Measurements from ENCODE around the gene UBXN6.

Gene UBXN6, protein sequence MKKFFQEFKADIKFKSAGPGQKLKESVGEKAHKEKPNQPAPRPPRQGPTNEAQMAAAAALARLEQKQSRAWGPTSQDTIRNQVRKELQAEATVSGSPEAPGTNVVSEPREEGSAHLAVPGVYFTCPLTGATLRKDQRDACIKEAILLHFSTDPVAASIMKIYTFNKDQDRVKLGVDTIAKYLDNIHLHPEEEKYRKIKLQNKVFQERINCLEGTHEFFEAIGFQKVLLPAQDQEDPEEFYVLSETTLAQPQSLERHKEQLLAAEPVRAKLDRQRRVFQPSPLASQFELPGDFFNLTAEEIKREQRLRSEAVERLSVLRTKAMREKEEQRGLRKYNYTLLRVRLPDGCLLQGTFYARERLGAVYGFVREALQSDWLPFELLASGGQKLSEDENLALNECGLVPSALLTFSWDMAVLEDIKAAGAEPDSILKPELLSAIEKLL

DNA sequence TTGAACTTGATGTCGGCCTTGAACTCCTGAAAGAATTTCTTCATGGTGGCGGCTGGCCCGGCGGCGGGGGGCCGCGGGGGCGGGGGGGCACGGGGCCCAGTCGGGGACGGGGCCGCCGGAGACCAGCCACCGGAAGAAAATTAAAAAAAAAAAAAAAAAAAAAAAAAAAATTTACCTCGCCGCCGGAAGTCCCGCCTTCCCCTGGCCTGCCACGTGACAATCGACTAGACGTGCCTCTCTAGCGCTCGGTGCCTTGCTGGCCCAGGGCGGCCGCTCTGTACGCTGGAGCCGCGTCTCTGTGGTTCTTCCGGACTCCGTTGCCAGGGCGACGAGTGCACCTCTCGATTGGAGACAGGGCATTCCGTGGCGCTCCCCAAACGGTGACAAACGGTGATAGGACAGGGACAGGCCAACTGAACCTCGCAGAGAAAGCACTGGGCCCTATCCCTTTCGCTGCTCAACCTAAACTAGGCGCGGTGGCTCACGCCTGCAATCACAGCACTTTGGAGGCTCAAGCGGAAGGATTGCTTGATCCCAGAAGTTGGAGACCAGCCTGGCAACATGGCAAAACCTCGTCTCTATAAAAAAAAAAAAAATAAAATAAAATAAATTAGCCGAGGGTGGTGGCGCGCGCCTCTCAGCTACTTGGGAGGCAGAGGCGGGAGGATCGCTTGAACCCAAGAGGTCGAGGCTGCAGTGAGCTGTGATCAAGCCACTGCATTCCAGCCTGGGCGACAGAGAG, at the start of gene UBXN6:
Gene UBXN6 (minus strand): TSS at position 141 of the 742 bp plus-strand sequence. CDS start 97 bp downstream, at position 44.
- peak; percentile 99 for DNase-seq

DNA sequence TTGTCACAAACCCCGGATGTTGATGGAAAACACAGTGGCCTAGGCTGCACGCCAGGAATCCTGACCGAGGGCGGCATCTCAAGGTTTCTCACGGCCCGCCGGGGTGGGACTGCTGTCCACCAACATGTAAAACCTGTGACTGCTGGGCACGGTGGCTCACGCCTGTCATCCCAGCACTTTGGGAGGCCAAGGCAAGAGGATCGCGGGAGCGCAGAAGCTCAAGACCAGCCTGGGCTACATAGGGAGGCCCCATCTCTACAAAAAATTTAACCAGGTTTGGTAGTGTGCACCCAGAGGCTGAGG, 49.5 kb upstream of the UBXN6 start:
- DNase-seq = no peak

DNA sequence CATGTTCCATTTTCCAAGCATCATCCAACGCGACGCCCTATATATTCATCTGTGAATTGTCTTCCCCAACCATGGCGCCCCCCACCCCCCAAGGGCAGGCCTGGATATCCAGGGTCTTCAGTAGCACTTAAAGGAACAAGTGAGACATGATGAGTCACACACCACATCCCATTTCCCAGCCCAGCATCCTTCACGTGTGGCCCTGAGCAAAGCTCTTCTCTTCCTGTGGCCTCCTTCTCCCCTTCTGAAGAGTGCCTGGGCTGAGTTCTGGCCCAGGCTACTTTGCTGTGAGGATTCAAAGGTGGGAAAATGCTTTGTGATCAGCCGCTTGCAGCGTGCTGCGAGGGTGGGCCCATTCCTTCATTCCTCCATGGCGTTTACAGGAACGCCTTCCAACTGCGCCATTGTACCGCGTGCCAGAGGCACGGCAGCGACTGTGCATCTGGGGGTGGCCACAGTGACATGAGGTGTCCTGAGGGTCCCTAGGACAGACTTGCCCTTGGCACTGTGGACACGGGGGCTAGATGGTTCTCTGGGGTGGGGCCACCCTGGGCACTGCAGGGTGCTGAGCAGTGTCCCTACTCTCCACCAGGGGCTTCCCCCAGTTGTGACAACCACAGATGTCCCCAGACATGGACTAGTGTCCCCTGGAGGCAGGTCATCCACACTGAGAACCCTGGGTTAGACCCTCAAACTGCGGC, 49.0 kb upstream of the UBXN6 start:
- no peak for DNase-seq

DNA sequence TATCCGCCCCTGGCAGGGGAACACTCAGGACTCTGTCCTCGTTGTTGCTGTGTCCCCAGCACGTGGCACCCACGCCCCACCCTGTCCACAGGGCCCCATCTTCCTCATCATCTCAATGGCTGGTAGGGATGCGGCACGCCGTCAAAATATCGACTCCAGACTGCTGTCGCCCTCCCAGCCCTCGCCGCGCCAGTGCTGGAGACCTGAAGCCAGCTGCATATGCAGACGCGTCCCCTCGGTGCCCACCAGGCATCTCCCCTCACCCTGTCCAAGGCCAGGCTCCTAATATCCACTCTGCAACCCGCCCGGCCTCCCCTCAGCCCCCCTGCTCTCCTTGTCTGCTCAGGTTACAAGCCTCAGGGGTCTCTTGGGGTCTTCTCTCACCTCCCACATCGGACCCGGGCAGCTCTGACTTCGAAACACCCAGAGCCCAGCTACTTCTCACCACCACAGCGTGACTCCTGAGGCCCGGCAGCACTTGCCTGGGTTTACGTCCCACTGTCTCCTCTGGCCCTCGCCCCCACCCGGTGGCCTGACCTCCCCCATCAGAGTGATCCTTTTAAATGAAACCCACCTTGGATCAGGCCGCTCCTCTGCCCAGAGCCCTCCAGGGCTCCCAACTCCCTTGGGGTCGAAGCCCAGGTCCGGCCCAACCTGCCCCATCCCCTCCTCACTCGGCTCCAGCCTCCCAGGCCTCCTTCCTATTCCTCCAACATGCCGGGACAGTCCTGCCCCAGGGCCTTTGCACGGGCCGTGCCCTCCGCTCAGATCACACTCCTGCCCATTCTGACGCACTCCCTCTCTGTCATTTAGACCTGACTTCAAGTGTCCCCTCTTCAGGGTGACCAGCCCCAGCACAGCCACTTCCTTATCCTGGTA, 48.2 kb upstream of the UBXN6 start:
- DNase-seq = no peak

DNA sequence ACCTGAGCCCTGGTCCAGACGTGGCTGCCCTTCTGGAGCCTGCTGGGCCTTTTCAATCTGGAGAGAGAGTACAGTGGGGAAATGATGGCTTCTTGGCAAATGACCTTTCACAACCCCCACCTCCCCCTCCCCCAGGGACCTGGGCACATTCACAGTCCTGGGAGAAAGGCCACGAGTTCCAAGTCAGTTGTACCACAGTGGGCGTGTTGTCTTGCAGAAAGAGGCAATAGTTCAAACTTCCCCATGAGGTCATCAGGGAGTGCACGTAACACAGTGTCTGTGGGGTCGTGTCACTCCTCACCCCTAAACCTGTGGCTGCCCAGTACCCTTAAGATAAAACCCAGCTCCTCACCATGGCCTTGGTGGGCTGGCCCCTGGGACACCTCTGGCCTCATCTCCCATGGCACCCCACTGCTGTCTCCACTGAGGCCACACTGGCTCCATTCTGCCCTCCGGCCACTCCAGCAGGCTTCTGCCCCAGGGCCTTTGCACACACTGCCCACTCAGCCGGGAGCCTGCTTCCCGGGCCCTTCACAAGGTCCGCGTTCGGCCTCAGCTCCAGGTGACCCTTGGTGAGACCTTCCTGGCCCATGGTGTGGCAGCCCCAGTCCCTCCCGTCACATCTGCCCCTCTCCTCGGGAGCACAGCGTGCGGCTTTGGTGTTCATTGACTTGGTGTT, 47.4 kb upstream of the UBXN6 start:
- no peak for DNase-seq

DNA sequence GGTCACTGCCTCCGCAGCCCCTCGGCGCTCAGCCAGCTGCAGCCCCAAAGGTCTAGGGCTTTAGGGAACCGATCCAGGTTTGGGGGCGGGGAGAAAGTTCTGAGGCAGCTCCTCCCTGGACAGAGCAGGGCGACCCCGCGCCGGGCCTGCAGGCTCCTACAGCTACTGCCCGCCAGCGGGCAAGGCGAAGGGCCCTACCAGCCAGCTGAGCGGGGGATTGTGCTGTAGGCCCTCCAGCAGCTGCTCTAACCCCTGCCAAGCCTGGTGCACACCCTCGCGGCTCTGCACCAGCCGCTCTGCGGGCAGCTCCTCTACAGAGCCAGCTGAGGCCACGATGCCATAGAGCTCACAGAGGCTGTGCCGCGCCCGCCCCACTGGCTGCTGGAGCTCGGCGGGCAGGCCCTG, 46.7 kb upstream of the UBXN6 start:
- no peak for DNase-seq

DNA sequence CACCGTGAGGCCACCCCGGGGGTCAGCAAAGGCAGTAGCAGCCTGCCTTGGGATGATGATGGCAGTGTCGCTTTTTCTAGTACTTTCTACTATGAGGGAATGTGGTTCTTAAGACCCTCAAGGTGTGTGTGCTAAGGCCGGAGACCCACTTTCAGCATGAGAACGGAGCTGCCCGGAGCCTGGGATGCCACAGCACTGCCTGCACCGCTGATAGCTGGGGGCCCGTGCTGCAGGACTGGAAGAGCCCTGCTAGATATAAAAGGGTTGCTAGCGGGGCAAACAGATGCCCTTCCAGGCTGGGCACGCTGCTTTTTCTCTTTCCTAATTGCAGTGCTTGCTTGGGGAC, 46.2 kb upstream of the UBXN6 start:
- DNase-seq = no peak

DNA sequence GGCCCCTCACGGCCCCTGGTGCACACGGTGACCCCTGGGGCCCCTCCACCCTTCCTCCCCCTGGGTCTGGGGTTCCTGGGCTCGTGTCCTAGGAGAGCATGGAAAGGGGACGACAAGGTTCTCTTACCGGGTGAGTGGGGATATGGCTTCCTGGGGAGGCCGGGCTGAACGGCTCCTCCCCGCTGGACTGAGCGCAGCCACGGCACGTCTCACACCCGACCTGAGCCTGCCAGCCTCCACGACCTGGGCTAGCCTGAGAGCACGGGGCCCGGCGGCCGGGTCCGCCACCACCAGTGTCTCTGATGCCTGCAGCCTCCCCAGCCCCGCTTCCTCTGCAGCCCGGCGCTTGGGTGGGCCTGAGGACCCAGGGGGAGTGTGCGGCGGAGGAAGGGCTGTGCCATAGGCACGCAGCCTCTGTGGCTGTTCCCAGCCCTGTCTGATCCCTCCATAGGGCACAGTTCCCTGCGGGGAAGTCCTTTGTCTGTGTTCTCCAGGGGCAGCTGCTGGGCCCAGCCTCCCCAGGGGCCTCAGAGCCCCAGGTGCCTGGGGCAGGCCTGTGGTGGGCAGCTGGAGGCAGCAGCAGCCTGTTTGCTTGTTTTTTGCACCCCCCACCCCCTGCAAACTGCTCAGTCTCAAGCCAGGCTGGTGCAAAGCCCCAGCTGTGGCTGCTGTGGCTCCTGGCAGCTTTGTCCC, 45.7 kb upstream of the UBXN6 start:
- DNase-seq = no peak

DNA sequence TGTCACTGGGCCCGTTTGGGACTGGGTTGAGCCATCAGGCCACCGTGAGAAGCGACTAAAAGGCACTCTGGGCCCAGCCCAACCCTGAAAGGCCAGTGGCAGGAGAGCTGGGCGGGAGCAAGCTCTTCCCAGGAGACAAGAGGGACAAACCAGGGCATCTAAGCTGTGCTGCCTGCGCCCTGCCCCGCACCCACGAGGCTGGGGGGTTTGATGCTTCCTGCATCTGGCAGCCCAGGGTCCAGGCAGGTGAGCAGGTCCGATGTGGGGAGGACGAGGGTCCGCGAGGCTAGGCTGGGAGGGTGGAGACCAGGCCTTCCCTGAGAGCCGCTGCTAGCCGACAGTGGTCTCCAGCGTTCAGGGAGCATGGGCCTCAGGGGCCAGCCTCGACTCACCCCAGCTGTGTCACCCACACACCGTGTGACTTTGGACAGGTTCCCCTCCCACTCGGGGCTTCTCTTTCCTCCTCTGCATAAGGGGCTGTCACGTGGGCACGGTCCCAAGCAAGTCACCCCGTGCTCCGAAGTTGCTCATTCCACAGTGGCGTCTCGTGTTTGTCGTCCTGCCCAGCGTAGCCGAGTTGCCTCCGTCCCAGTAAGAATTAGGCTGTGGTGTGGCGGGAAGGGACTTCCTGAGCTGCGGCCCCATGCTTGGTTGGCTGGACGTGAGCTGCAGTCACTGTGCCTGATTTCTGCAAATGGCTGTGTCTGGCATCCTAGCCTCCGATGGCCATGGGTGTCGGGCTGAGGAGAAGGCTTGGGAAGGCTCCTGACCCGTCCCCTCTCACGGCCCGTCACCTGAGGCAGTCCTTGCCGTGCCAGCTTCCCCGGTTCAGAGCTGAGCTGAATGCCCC, 44.9 kb upstream of the UBXN6 start:
- DNase-seq = no peak

DNA sequence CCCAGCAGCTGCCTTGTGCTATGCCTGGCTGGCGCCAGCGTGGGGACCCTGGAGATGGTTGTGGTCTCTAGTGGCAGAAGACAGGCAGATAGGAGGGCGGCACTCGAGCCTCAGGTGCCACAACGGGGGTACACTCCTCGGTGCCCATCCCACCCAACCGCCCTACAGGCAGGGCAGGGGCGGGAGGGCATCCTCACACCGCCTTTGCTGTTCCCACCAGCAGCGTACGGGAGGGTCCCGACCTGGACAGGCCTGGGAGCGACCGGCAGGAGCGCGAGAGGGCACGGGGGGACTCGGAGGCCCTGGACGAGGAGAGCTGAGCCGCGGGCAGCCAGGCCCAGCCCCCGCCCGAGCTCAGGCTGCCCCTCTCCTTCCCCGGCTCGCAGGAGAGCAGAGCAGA, 44.1 kb upstream of the UBXN6 start:
- no peak for DNase-seq

DNA sequence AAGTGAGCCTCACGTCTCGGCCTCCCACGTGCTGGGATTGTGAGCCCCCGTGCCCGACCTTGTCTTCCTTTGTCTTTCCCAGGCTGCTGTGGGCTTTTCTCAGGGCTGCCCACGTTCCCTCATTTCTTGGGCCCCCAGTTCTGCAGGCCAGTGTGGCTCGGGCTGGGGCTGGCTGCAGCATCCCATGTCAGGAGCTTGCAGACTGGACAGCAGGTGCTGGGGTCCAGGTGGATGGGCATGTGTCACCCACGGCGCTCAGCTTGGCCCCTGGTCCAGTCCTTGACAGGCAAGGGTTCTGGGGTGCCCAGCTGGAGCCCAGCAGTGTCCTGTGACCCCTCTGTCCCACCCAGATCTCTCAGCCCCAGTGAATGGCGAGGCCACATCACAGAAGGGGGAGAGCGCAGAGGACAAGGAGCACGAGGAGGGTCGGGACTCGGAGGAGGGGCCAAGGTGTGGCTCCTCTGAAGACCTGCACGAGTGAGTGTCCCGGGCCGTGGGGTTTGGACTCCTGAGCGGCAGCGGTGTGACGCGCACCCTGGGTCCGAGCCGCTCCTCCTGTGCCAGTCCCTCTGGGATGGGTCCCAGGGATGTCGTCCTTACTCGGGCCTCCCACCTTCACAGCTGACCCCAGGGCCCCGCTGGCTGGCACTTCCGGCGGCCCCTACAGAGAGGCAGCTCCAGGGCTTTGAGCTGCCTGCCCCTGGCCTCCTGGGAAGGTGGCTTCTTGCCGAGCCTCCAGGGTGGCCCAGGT, 43.4 kb upstream of the UBXN6 start:
- no peak for DNase-seq

DNA sequence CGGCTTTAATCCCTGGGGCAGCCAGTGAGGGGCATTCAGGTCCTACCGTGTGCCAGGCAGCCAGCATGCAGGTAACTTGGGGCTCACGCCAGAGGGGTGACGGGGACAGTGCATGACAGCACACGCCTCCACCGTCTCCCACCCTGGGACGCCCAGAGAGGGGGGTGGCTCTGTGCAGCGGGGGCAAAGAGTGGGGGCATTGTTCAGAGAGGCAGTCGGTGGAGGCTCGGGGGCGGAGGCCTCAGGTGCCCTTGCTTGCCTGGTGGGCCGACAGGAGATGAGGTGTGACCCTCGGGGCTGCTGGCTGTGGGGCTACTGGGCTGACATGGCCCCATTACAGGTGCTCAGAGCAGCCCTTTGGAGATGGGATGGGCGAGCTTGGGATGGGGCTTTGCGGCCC, 42.3 kb upstream of the UBXN6 start:
- no peak for DNase-seq

DNA sequence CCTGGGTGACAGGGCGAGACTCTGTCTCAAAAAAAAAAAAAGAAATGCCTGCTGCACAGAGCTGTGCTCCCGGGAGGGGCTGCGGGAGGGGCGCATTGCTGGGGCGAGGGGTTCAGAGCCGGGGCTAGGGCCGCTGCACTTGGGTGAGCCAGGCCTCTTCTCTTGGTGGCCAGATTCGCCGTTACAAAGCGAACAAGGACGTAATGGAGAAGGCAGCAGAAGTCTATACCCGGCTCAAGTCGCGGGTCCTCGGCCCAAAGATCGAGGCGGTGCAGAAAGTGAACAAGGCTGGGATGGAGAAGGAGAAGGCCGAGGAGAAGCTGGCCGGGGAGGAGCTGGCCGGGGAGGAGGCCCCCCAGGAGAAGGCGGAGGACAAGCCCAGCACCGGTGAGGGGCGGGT, 41.7 kb upstream of the UBXN6 start:
- no peak for DNase-seq

DNA sequence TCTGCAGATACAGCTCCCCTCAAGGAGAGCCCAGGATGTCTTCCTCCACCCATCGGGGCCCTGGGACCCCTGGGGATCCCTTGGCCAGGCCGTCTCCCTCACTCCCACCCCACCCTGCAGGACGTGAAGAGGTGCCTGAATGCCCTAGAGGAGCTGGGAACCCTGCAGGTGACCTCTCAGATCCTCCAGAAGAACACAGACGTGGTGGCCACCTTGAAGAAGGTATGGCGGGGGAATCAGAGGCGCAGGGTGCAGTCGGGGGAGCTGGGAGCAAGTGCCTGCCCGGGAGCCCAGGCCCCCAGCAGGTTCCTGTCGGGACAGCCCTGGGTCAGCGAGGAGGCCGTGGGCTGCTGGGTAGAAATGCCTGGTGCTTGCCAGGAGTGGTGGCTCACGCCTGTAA, 41.1 kb upstream of the UBXN6 start:
- no peak for DNase-seq

DNA sequence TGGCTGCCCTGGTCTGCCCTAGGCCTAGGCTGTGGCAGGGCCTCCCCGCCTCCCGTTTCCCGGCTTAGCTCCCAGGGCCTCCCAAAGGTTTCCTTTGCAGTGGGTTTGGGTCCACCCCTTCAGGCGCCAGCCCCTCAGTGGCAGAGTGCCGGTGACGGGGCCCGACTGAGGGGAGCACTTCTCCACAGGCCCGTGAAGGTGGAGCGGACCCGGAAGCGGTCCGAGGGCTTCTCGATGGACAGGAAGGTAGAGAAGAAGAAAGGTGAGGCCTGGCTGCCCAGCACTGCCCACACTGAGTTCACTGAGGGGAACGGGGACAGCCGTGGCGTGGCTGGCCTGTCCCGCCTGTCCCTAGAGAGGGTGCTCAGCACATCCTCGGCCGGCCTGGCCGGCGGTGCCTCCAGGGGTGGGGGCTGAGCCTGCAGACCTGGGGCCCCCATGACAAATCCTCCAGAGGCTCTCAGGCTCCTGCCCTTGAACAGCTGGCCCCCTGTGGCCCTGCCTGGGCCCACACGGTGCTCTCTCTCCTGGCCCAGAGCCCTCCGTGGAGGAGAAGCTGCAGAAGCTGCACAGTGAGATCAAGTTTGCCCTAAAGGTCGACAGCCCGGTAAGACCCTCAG, 40.3 kb upstream of the UBXN6 start:
- no peak for DNase-seq

DNA sequence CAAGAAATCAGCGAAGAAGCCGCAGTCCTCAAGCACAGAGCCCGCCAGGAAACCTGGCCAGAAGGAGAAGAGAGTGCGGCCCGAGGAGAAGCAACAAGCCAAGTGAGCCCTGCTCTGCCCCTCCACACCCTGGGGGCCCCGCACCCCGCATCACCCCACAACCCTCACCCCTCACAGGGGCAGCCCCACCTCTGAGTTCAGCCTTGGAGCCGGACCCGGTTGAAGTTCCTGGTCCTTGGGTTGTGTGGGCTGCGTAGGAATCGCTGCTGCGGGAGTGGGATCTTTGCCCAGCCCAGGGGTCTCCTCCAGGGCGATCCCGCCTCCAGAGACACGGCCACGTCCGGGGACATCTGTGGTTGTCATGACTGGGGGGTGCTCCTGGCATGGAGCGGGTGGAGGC, 38.7 kb upstream of the UBXN6 start:
- no peak for DNase-seq

DNA sequence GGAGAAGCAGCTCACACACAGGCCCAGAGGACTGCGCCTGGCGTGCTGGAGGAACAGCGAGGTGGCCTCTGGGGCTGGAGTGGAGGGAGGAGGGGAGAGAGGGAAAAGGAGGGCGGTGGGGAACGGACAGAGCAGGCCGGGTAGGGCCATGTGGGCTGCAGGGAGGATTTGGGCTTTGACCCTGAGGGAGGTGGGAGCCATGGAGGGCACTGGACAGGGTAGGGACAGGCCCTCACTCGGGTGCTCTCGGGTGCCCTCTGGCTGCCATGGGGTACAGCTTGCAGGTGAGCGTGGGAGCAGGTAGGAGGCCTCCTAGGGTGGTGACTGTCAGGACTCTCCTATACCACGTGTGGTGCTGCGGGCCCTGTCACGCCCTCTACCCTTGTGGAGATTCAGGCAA, 37.9 kb upstream of the UBXN6 start:
- no peak for DNase-seq

DNA sequence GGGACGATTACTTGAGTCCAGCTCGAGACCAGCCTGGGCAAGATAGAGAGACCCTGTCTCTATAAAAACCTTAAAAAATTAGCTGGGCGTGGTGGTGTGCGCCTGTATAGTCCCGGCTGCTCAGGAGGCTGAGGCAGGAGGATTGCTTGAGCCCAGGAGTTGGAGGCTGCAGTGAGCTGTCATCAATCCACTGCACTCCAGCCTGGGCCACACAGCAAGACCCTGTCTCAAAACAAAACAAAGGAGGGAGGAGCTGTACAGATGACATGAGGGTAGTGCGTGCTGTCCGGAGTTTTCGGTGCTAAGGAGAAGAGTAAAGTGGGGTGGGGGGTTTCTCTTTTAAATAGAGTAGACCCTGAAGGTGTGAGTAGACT, 37.1 kb upstream of the UBXN6 start:
- no peak for DNase-seq

DNA sequence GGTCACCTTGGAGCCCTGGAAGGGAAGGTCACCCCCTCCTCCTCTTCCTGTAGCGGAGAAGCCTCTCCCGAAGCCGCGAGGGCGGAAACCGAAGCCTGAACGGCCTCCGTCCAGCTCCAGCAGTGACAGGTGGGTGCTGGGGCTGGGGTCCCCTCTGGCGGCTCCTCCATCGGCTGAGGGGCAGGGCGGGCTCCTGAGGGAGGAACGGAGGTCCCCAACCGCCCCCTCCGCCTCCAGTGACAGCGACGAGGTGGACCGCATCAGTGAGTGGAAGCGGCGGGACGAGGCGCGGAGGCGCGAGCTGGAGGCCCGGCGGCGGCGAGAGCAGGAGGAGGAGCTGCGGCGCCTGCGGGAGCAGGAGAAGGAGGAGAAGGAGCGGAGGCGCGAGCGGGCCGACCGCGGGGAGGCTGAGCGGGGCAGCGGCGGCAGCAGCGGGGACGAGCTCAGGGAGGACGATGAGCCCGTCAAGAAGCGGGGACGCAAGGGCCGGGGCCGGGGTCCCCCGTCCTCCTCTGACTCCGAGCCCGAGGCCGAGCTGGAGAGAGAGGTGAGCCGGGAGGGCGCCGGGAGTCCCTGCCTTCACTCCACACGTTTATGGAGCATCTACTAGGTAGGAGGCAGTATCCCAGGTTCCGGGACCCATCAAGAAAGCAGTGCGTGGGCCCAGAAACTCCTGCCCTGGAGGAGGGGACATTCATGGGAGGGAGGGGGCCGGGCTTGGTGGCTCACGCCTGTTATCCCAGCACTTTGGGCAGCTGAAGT, 36.5 kb upstream of the UBXN6 start:
- DNase-seq = no peak
